Ishikawa (cell line): ENCODE measurements around the gene MAGI1.

Experiments
- CEBPB ChIP-seq: IDR thresholded peaks from 2 replicates; pipeline ENCODE4 v1.6.1; 2012
- CREB1 ChIP-seq: IDR thresholded peaks from 2 replicates; pipeline ENCODE4 v1.6.1; 2012; ENCODE audit warnings: low read depth
- EGR1 ChIP-seq: IDR thresholded peaks from 2 replicates; pipeline ENCODE4 v1.6.1; 2012
- EP300 ChIP-seq: IDR thresholded peaks from 2 replicates; pipeline ENCODE4 v1.6.1; 2012; ENCODE audit warnings: borderline replicate concordance
- FOXM1 ChIP-seq: IDR thresholded peaks from 2 replicates; pipeline ENCODE4 v1.6.1; 2012; ENCODE audit warnings: low read depth, borderline replicate concordance
- NFIC ChIP-seq: IDR thresholded peaks from 2 replicates; pipeline ENCODE4 v1.6.1; 2012
- RAD21 ChIP-seq: IDR thresholded peaks from 2 replicates; pipeline ENCODE4 v1.6.1; 2012; ENCODE audit warnings: low read depth
- REST ChIP-seq: IDR thresholded peaks from 2 replicates; pipeline ENCODE4 v1.6.1; 2012; ENCODE audit warnings: low read depth, mild to moderate bottlenecking
- TAF1 ChIP-seq: IDR thresholded peaks from 2 replicates; pipeline ENCODE4 v1.6.1; 2012; ENCODE audit warnings: low read depth, mild to moderate bottlenecking
- TEAD4 ChIP-seq: IDR thresholded peaks from 2 replicates; pipeline ENCODE4 v1.6.1; 2012
- YY1 ChIP-seq: IDR thresholded peaks from 2 replicates; pipeline ENCODE4 v1.6.1; 2012; ENCODE audit warnings: low read depth
- ZBTB7A ChIP-seq: IDR thresholded peaks from 2 replicates; pipeline ENCODE4 v1.6.1; 2012; ENCODE audit warnings: low read depth
- TF ChIP-seq, protein P1 (sequence below): IDR thresholded peaks from 2 replicates; pipeline ENCODE4 v1.6.1; 2012
- TF ChIP-seq, protein P2 (sequence below): IDR thresholded peaks from 2 replicates; pipeline ENCODE4 v1.6.1; 2012

GRCh38 chr3:65938676-65939075, 100.0 kb downstream of the MAGI1 start:
- TF ChIP-seq REST (no peak), CEBPB (no peak), YY1 (no peak), TEAD4 (no peak), EGR1 (no peak), ZBTB7A (no peak), FOXM1 (no peak), RAD21 (no peak), EP300 (no peak), TAF1 (no peak), CREB1 (no peak), NFIC (no peak)
- TF ChIP-seq, protein P1, sequence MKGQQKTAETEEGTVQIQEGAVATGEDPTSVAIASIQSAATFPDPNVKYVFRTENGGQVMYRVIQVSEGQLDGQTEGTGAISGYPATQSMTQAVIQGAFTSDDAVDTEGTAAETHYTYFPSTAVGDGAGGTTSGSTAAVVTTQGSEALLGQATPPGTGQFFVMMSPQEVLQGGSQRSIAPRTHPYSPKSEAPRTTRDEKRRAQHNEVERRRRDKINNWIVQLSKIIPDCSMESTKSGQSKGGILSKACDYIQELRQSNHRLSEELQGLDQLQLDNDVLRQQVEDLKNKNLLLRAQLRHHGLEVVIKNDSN, result no peak
- TF ChIP-seq, protein P2, sequence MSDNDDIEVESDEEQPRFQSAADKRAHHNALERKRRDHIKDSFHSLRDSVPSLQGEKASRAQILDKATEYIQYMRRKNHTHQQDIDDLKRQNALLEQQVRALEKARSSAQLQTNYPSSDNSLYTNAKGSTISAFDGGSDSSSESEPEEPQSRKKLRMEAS, result no peak
